Measurements from ENCODE around the gene ICE1. TPM values are rescaled to one million over a fixed set of nuclear protein-coding genes. Genes with fewer than 3 reads are reported as not detected.

ICE1 gene
- total and polyA plus RNA-seq, 2 of the 4 experiments (the other 2 are of a cell fraction) = 9.0 to 18.5 TPM

DNA sequence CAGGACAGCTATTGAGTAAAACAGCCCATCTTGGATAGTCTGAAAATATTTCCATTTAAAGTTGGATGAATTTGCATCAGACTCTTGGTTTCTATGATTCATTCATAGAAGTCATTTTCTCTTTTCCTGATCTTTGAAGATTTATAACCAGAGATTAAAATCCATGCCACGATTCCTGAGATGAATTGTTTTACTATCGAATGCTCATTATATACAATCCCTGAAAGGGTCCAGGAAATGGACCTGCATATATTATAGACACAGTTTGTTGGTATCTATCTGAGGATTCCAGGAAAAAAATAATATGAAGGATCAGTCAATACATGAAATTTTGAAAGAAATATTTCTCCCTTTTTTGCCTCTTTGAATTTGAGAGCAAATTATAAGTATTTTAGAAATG, 99.0 kb downstream of the ICE1 start:
- Histone ChIP-seq H2AK9ac (replicated peaks; ENCODE audit: low read depth, low read length, poor library complexity) (no peak overlapping the region), H3K9me3 (ENCODE audit: control insufficient read depth, insufficient read depth, low read length) (no peaks in the 10 kb centered on the region), H2BK20ac (ENCODE audit: low read depth, low read length) (no peak overlapping the region), H3K79me1 (ENCODE audit: low read depth in 1 of 2, low read length in 2 of 2) (no peaks in the 10 kb centered on the region), H3K4me1 (ENCODE audit: control insufficient read depth, insufficient read depth, low read length) (no peaks in the 10 kb centered on the region), H3K23ac (ENCODE audit: low read depth, low read length) (no peak overlapping the region), H3K4ac (ENCODE audit: low read depth, low read length) (no peak overlapping the region), H4K91ac (ENCODE audit: insufficient read depth, low read depth, low read length) (no peak overlapping the region), H4K8ac (ENCODE audit: low read depth in 2 of 2, low read length in 2 of 2) (no peak overlapping the region), H2AFZ (replicated peaks; ENCODE audit: low read length, poor library complexity) (no peak overlapping the region), H2AK5ac (ENCODE audit: low read depth, low read length) (no peak overlapping the region), H3K27me3 (ENCODE audit: control insufficient read depth, insufficient read depth, low read length) (no peaks in the 10 kb centered on the region), H3K56ac (ENCODE audit: extremely low read depth, insufficient read depth, low read length) (no peak overlapping the region), H2BK15ac (ENCODE audit: low read depth, low read length) (no peak overlapping the region), H4K5ac (ENCODE audit: low read depth, low read length) (no peak overlapping the region), H3K9me1 (ENCODE audit: insufficient read depth, low read length) (no peaks in the 10 kb centered on the region), H3K9ac (ENCODE audit: low read depth, low read length) (no peak overlapping the region), H3K4me2 (ENCODE audit: low read depth, low read length) (no peak overlapping the region), H2BK120ac (ENCODE audit: low read depth, low read length) (no peak overlapping the region), H3K14ac (replicated peaks; ENCODE audit: low read depth, low read length) (no peak overlapping the region), H2BK5ac (ENCODE audit: low read depth, low read length, poor library complexity, severe bottlenecking) (no peak overlapping the region), H3K4me3 (ENCODE audit: insufficient read depth, low read depth, low read length) (no peak overlapping the region), H4K20me1 (ENCODE audit: insufficient read depth, low read length) (no peaks in the 10 kb centered on the region), H3K36me3 (ENCODE audit: control insufficient read depth, insufficient read depth, low read length) (no peaks in the 10 kb centered on the region), H3K27ac (ENCODE audit: insufficient read depth, low read length) (no peak overlapping the region), H3K18ac (ENCODE audit: low read depth, low read length) (no peak overlapping the region)
- dilution Hi-C loops (cut with HindIII; ENCODE audit: low sequenced_read_pairs, unreplicated experiment) (no loop called here), in situ Hi-C loops (cut with MboI; ENCODE audit: low sequenced_read_pairs) (no loop called here), intact Hi-C loops (cut with micrococcal nuclease) (no loop called here)
- no peak for DNase-seq
- ChIA-PET CTCF (no interaction called here), POLR2A (ENCODE audit: unreplicated experiment) (no interaction called here)
- no peak for ATAC-seq (ENCODE audit: low read depth)
- TF ChIP-seq BHLHE40 (IDR thresholded peaks at IDR 0.05; ENCODE audit: low read depth, low read length) = no peak
- TF ChIP-seq POLR2A (IDR thresholded peaks at IDR 0.05; ENCODE audit: low read depth, low read length) = no peak
- no peak for TF ChIP-seq MXI1 (IDR thresholded peaks at IDR 0.05; ENCODE audit: borderline replicate concordance, low read depth, low read length)
- TF ChIP-seq CTCF (conservative IDR thresholded peaks at IDR 0.05; ENCODE audit: low read depth, low read length) = no peak
- no peak for TF ChIP-seq SMC3 (IDR thresholded peaks at IDR 0.05; ENCODE audit: low read depth, low read length)
- TF ChIP-seq RAD21 (IDR thresholded peaks at IDR 0.05; ENCODE audit: low read length) = no peak
- TF ChIP-seq, protein P1, sequence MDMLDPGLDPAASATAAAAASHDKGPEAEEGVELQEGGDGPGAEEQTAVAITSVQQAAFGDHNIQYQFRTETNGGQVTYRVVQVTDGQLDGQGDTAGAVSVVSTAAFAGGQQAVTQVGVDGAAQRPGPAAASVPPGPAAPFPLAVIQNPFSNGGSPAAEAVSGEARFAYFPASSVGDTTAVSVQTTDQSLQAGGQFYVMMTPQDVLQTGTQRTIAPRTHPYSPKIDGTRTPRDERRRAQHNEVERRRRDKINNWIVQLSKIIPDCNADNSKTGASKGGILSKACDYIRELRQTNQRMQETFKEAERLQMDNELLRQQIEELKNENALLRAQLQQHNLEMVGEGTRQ (IDR thresholded peaks at IDR 0.05; ENCODE audit: low read depth, low read length) = no peak
- TF ChIP-seq MAZ (IDR thresholded peaks at IDR 0.05; ENCODE audit: borderline replicate concordance, low read depth, low read length) = no peak
- no peak for TF ChIP-seq RFX5 (IDR thresholded peaks at IDR 0.05; ENCODE audit: low read depth, low read length)
- TF ChIP-seq CHD1 (IDR thresholded peaks at IDR 0.05; ENCODE audit: low read depth, low read length) = no peak
- TF ChIP-seq MAFK (IDR thresholded peaks at IDR 0.05; ENCODE audit: low read depth, low read length) = no peak
- TF ChIP-seq, protein P2, sequence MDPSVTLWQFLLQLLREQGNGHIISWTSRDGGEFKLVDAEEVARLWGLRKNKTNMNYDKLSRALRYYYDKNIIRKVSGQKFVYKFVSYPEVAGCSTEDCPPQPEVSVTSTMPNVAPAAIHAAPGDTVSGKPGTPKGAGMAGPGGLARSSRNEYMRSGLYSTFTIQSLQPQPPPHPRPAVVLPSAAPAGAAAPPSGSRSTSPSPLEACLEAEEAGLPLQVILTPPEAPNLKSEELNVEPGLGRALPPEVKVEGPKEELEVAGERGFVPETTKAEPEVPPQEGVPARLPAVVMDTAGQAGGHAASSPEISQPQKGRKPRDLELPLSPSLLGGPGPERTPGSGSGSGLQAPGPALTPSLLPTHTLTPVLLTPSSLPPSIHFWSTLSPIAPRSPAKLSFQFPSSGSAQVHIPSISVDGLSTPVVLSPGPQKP (IDR thresholded peaks at IDR 0.05; ENCODE audit: borderline replicate concordance, low read depth, low read length) = no peak
- TF ChIP-seq RCOR1 (IDR thresholded peaks at IDR 0.05; ENCODE audit: insufficient replicate concordance, low read length) = no peak
- TF ChIP-seq CEBPB (IDR thresholded peaks at IDR 0.05; ENCODE audit: low read depth, low read length) = no peak
- TF ChIP-seq FOS (IDR thresholded peaks at IDR 0.05; ENCODE audit: low read depth, low read length) = no peak
- no peak for TF ChIP-seq NFE2L2 (IDR thresholded peaks at IDR 0.05; ENCODE audit: low read depth, low read length)
- BruUV-seq (replicated peaks) = no TSS peak
- WGBS, 2 experiments (ENCODE audit: extremely low coverage in 2 of 2, insufficient read length in 1 of 2) = no CpG with 5 or more reads among the region's 2 CpGs
